Heart left ventricle (tissue), 16 donors: ENCODE results near the gene LMAN1L. TPM values are rescaled to one million over a fixed set of nuclear protein-coding genes. Genes with fewer than 3 reads are reported as not detected.

Experiments used
- ATAC-seq, 4 donors: fragments of 200-7000 bp; cut with Tn5 transposase; one replicate each; pipeline ENCODE4 v1.9.1; 2020 to 2022; ENCODE audit warnings: moderate library complexity in 4 of 4, mild to moderate bottlenecking in 3 of 4, moderate number of reproducible peaks in 1 of 4
- DNase-seq, 5 donors: peaks; one replicate each; pipeline ENCODE4 v3.0.0-alpha.2; 2020
- H3K27ac ChIP-seq, 12 donors: fragments of 200-600 bp; sonication (generic) in 4 of 12; one replicate each; pipeline versions ENCODE4 v1.5.0 to v1.8.0; 2016 to 2022; ENCODE audit warnings: mild to moderate bottlenecking in 2 of 12
- H3K27me3 ChIP-seq, 9 donors: fragments of 200-600 bp; sonication (generic) in 2 of 9; one replicate each; pipeline versions ENCODE4 v1.5.1 to v1.8.0; 2016 to 2022; ENCODE audit warnings: mild to moderate bottlenecking in 3 of 9
- H3K36me3 ChIP-seq, 9 donors: fragments of 200-600 bp; sonication (generic) in 2 of 9; one replicate each; pipeline versions ENCODE4 v1.5.0 to v1.8.0; 2018 to 2022; ENCODE audit warnings: mild to moderate bottlenecking in 2 of 9
- H3K4me1 ChIP-seq, 12 donors: fragments of 200-600 bp; sonication (generic) in 4 of 12; one replicate each; pipeline versions ENCODE4 v1.5.0 to v1.8.0; 2016 to 2022; ENCODE audit warnings: mild to moderate bottlenecking in 3 of 12
- H3K4me3 ChIP-seq, 12 donors: fragments of 200-600 bp; sonication (generic) in 4 of 12; one replicate each; pipeline versions ENCODE4 v1.5.0 to v1.8.0; 2017 to 2022; ENCODE audit warnings: mild to moderate bottlenecking in 9 of 12, moderate library complexity in 4 of 12
- H3K9me3 ChIP-seq, 12 donors: fragments of 200-600 bp; sonication (generic) in 4 of 12; one replicate each; pipeline versions ENCODE4 v1.5.0 to v1.8.0; 2016 to 2022; ENCODE audit warnings: mild to moderate bottlenecking in 1 of 12
- CTCF ChIP-seq, 12 donors: fragments of 200-600 bp; sonication (generic) in 4 of 12; IDR thresholded peaks; one replicate each; pipeline versions ENCODE4 v1.5.0 to v1.8.0; 2018 to 2022; ENCODE audit warnings: antibody characterized with exemption in 12 of 12, mild to moderate bottlenecking in 5 of 12
- POLR2A ChIP-seq, 2 donors: fragments of 450-650 bp; IDR thresholded peaks; one replicate each; pipeline ENCODE4 v1.6.1; 2017; ENCODE audit warnings: antibody characterized with exemption in 2 of 2, mild to moderate bottlenecking in 2 of 2, moderate library complexity in 2 of 2
- WGBS, 4 donors: extraction: QIAGEN DNeasy Blood & Tissue Kit in 2 of 4; methylation state at CpG; one replicate each; pipeline versions ENCODE4 v1.1.5 to v1.1.7; 2013 to 2018; 5-methylcytosine and 5-hydroxymethylcytosine counted together
- intact Hi-C, 10 donors: fragments of 100-400 bp; cut with DNase I; formaldehyde crosslinking; loops; one replicate each; pipeline versions ENCODE4 v1.11.1 to v1.14.2; 2022
- polyA plus RNA-seq, 2 donors: library from polyadenylated mRNA; stranded (reverse); fragments of 200-250 nt; gene quantifications; one replicate each; pipeline ENCODE4 v1.2.3, GENCODE V29; 2013
- total RNA-seq, 9 donors: library from RNA; depleted of rRNA in 2 of 9; stranded (reverse); fragments of >200 nt in 2 of 9; fragmentation: NEBNext Ultra II Directional in 3 of 9; extraction: Animal tissue kit (Norgen Biotek cat#: 25700) in 3 of 9; gene quantifications; one replicate each; pipeline versions ENCODE4 v1.1.0 to v1.2.4, GENCODE V29; 2016 to 2023
- donor health status: ischemic (EF 13 %, LVEDD 7.1; RV severe dilation, severe dysfunction).
- donor health status: healthy with polysubstance abuse.
- donor health status: DM: no; HTN: yes; CAD: no.
- donor health status: DM: no; HTN: no; CAD: no.
- donor health status: ischemic (EF 25% LVEDD 6.9; RV normal size, moderate dysfunction).
- donor health status: ischemic (EF 25% LVEDD 5.7; RV mildly dilated, moderate dysfunction).
- donor health status: healthy.
- donor health status: DM: yes; HTN: yes; CAD: no.
- donor health status: ischemic (EF 35%, LVEDD 5.7; RV mildly dilated, moderate dysfunction).
- donor health status: nonischemic (EF 11% LVEDD 7.7; RV severe dilation, severe dysfunction).
- donor health status: DM: yes; HTN: yes; CAD: no.
- donor health status: PGD.
- donor health status: ischemic (EF 29% LVEDD 5.4; RV normal size, mild dysfunction).
- donor health status: nonischemic (EF 23%, LVEDD 6.1; RV moderate dilation, normal function).

The LMAN1L gene
- total and polyA plus RNA-seq, 11 donors, result 0.19 to 16.3 (median 6.8) TPM; not detected in 1

GRCh38 chr15:74850393-74850792 lies 37.8 kb downstream of the LMAN1L start:
- intact Hi-C loops, result no loop called here
- ATAC-seq (no peak), DNase-seq (no peak)
- Histone ChIP-seq H3K36me3 (peaks cover 3 to 88% (median 82%) of the 10 kb centered on the region in 9 donors), H3K4me1 (peaks cover 0 to 12% (median 3%) of the 10 kb centered on the region in 12 donors), H3K9me3 (no peaks in the 10 kb centered on the region), H3K4me3 (no peak overlapping the region), H3K27ac (no peak overlapping the region), H3K27me3 (no peaks in the 10 kb centered on the region)
- TF ChIP-seq CTCF (IDR thresholded peaks at IDR 0.05), result no peak
- no peak for TF ChIP-seq POLR2A (IDR thresholded peaks at IDR 0.05)
- 94 to 99% (median 97%) methylated on average over 4 of the region's 4 CpGs for WGBS, 4 donors

GRCh38 chr15:74851960-74852359 lies 39.3 kb downstream of the LMAN1L start:
- H3K36me3 ChIP-seq, result peaks cover 3 to 76% (median 72%) of the 10 kb centered on the region in 9 donors
- ATAC-seq (no peak), DNase-seq (no peak)
- no peaks in the 10 kb centered on the region for H3K9me3 ChIP-seq
- H3K27ac ChIP-seq, result no peak overlapping the region
- intact Hi-C loops, result no loop called here
- WGBS, 4 donors, result 89 to 100% (median 94%) methylated on average over 1 to 7 of the region's 7 CpGs
- H3K4me1 ChIP-seq, result peaks cover 0 to 25% (median 11%) of the 10 kb centered on the region in 12 donors
- TF ChIP-seq POLR2A (IDR thresholded peaks at IDR 0.05) (no peak), CTCF (IDR thresholded peaks at IDR 0.05) (no peak)
- no peaks in the 10 kb centered on the region for H3K27me3 ChIP-seq
- no peak overlapping the region for H3K4me3 ChIP-seq

- peaks cover 0 to 39% (median 25%) of the 10 kb centered on the region in 12 donors for H3K4me1 ChIP-seq
- TF ChIP-seq CTCF (IDR thresholded peaks at IDR 0.05) (no peak), POLR2A (IDR thresholded peaks at IDR 0.05) (no peak)
- H3K9me3 ChIP-seq, result no peaks in the 10 kb centered on the region
- no peak overlapping the region for H3K27ac ChIP-seq
- no peak for DNase-seq
- H3K36me3 ChIP-seq, result peaks cover 3 to 55% (median 47%) of the 10 kb centered on the region in 9 donors
- WGBS, 4 donors, result 96 to 98% (median 98%) methylated on average over 13 of the region's 13 CpGs
- H3K4me3 ChIP-seq, result no peak overlapping the region
- H3K27me3 ChIP-seq, result no peaks in the 10 kb centered on the region
- intact Hi-C loops, result loop anchor here in 1 of 10 donors (5.0 kb wide), 1 partner anchor 48 kb away; no protein-coding TSS in a partner anchor
- ATAC-seq, result no peak
Measured at GRCh38 chr15:74854453-74855022, 41.9 kb downstream of the LMAN1L start.

- Histone ChIP-seq H3K27ac (no peak overlapping the region), H3K9me3 (no peaks in the 10 kb centered on the region), H3K4me1 (peaks cover 0 to 46% (median 30%) of the 10 kb centered on the region in 12 donors), H3K4me3 (no peak overlapping the region), H3K27me3 (no peaks in the 10 kb centered on the region), H3K36me3 (peaks cover 0 to 44% (median 34%) of the 10 kb centered on the region in 9 donors)
- ATAC-seq, result peak; percentile 31 to 64 (median 60)
- WGBS, 4 donors, result 68 to 80% (median 79%) methylated on average over 2 of the region's 2 CpGs
- no peak for TF ChIP-seq POLR2A (IDR thresholded peaks at IDR 0.05)
- no peak for TF ChIP-seq CTCF (IDR thresholded peaks at IDR 0.05)
- intact Hi-C loops, result loop anchor here in 1 of 10 donors (5.0 kb wide), 1 partner anchor 46 kb away; no protein-coding TSS in a partner anchor
- DNase-seq, result no peak
Measured at GRCh38 chr15:74855857-74856256, 43.2 kb downstream of the LMAN1L start.
